Keratinocyte (primary cell): ENCODE data around the gene TRMT61A.

Experiments
- CTCF ChIP-seq, 3 experiments: IDR thresholded peaks in 1 of 3; conservative IDR thresholded peaks in 1 of 3; optimal IDR thresholded peaks in 1 of 3; 2 replicates in 2 of 3; 3 replicates in 1 of 3; pipeline versions ENCODE3 to v1.5.1; 2011; ENCODE audit warnings: low read length in 3 of 3, mild to moderate bottlenecking in 3 of 3, moderate library complexity in 2 of 3, control low read depth in 1 of 3, inconsistent platforms in 1 of 3; ENCODE audit not compliant: insufficient read depth in 2 of 3; ENCODE audit errors: extremely low read depth in 1 of 3
- EZH2 ChIP-seq: IDR thresholded peaks from one replicate; pipeline ENCODE4 v1.6.1; 2012; ENCODE audit warnings: inconsistent platforms, mild to moderate bottlenecking, low read length, moderate library complexity

GRCh38 chr14:103488071-103488470 lies 40.9 kb upstream of the TRMT61A start:
- TF ChIP-seq CTCF (optimal IDR thresholded peaks at IDR 0.05 in 1 of 3, IDR thresholded peaks at IDR 0.05 in 1 of 3, conservative IDR thresholded peaks at IDR 0.05 in 1 of 3; ENCODE audit: extremely low read depth in 1 of 3, insufficient read depth in 2 of 3, low read length in 3 of 3) (no peak), EZH2 (no peak)
